Adrenal gland (tissue), 5 donors: Measurements from ENCODE around the gene RAB3IL1.

Experiments
- CTCF ChIP-seq, 6 experiments: fragments of 450-650 bp in 4 of 6; fragments of 200-600 bp in 2 of 6; sonication (generic) in 1 of 6; IDR thresholded peaks; 1 replicate in 5 of 6; 2 replicates in 1 of 6; pipeline versions ENCODE4 v1.5.1 to v1.8.0; 2016 to 2021; ENCODE audit warnings: antibody characterized with exemption in 6 of 6, mild to moderate bottlenecking in 2 of 6, moderate library complexity in 1 of 6
- POLR2A ChIP-seq, 2 donors: fragments of 450-650 bp; IDR thresholded peaks; one replicate each; pipeline ENCODE4 v1.6.1; 2017; ENCODE audit warnings: antibody characterized with exemption in 2 of 2, mild to moderate bottlenecking in 2 of 2, moderate library complexity in 1 of 2
- donor health status: DM: no; HTN: no; CAD: no.

- TF ChIP-seq POLR2A (IDR thresholded peaks at IDR 0.05) (no peak), CTCF (IDR thresholded peaks at IDR 0.05) (no peak)
Observed at GRCh38 chr11:61854206-61854895, 63.0 kb downstream of the RAB3IL1 start.
